Activated CD4-positive, CD25-positive, alpha-beta regulatory T cell treated with anti-CD3 and anti-CD28 coated beads, Interleukin-2, amount 50 U/mL, for 16 hours (primary cell): Measurements from ENCODE around the gene NIPAL4.

Source experiments
- DNase-seq: peaks from one replicate; pipeline ENCODE4 v3.0.0-alpha.2; 2020; ENCODE audit warnings: low read depth, low spot score

Gene NIPAL4

DNA sequence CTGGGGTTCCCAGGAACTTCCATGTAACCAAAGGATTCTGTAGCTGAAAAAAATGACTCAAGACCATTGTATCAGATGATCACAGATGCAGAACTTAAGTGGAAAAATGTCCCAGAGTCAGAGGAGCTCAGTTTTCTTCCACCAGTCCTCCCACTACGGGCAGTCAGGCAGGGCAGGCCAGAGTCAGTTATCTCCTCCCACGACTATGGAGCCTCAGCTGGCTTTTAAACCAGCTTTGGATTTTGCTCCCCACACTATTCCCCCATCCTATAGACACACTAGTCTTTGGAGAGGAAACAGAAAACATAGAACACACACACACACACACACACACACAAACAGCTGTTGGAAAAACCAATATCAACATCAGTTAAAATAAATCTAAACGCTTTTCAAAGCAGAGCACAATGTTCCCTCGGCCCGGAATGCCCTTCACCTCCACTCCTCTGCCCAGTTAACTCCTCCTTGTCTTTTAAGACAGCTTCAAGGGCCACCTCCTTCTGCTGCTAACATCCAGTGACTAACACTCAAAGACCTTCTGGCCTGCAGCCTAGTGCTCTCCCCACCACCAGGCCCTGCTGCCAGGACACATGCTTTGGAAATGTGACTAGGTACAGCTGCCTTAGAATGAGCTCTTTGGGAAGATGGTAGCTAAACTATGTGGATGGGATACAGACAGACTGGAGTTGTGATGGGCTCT is 56.8 kb downstream of the NIPAL4 start:
- DNase-seq: no peak

DNA sequence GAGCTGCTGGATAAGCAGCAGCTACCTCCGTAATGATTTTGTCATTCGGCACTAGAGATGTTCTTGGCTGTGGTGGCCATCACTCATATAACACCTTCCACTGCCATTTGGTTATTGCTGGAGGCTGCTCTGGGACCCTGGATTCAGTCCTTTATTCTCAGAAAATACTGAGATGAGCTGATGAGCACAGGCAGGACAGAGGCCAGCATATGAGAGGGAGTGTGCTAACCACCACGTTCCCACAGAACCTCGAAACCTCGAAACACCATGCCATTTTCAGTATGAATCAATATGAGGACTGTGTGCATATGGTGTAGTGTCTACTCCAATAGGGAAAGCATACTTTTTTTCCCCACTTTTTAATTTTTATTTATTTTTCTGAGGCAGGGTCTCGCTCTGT is 59.0 kb downstream of the NIPAL4 start:
- DNase-seq: no peak

DNA sequence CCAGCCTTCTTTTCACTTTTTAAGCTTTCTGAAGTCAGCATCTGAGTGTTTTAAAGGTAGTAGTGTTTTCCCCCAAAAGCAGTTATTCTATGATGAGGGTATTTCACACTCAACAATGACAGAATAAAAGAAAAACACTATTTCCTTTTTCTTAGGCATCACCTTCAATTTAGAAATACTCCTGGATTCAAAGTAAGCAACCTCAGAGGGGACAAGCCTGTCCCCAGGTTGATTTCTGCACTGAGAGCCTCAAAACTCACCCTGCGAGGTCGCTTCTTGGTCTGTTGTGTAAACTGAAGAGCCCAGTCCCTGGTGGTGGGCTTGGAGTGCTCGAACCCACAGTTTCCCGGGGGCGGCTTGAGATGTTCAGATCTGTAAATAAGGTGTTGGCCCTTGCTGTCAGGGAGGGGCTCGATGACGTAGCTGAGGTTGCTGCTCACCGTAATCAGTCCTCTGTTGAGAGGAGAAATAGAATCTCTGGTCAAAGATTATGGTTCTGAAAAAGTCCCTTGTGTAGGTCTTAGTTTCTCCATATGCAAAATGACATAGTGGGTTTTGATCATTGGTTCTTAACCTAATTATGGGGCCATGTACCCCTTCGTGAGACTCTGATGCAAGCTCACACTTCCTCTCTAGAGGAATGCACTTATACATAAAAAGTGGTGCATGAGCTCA is 59.7 kb downstream of the NIPAL4 start:
- no peak for DNase-seq

DNA sequence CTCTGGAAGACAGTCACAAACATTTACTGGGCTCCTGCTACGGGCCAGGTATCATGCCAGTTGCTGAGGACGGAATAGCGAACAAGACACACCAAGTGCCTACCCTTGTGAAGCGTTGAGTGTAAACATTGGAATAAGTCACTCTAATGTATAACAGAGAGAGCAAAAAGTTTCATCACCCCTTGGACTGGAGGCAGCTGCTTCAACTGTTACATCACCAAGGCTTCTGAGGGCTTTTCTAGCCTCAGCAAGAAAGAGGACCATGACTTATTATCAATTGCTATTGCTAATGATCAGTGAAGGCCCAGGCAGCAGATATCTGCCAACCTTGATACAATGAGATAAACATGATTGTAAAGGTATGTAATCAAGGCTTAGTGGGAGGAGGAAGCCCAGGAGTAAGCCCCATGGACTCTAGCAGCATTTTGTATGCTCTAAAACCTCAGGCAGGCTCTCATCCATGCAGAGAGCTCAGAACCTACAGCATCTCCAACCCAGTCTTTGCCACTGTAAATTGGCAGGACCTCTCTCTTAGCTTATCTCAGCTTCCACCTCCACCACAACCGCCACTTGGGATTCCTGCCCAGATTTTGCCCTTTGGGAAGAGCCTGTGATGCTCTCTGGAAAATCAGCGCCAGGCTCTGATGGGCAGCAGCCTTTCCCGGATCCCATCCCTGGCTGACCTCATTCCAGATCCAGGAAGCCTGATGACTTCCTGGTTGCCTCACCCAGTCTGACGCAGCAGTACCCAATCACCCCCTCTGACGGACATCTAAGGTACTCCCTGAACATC is 61.1 kb downstream of the NIPAL4 start:
- DNase-seq: no peak

DNA sequence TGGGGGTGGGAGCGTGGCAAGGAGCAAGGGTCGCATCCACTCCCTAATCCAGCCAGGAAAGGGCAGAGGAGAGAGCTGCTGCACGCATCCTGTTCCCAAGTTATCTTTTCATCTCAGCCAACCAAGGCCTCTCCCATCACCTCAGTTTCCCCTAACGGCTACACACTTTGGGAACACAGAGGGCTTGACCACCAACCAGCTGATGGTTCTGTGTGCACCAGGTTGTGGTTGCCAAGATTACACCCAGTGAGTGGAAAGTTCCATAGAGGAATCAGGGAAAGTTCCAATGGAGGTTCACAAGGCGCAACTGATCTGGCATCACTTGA is 61.7 kb downstream of the NIPAL4 start:
- no peak for DNase-seq

DNA sequence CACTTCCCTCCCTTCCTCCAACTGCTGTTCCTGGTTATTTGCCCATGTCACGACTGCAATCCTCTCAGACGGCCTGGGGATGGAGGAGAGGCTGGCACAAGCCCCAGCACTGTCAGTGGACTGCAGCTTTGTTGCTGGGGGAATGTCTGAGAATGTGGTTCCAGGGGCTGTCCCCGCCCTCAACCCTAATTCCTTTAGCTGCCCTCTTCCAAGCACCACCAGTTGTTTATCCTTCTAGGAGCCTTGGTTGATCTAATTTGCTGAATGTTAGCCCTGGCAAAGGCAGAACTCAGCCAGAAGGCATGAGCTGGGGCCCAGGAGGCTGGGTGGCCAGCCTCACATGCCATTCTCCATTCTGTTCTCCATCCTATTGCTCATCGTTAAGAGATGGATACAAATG is 64.0 kb downstream of the NIPAL4 start:
- DNase-seq: no peak
